K562 (cell line): Measurements from ENCODE around the gene FAM50B. TPM values are rescaled to one million over a fixed set of nuclear protein-coding genes. Genes with fewer than 3 reads are reported as not detected.
A peak's percentile ranks its signal among the peaks of the same experiment; 100 is the strongest.

ENCODE experiments used
- ATAC-seq: fragments of 200-7000 bp; cut with Tn5 transposase; 3 replicates; pipeline ENCODE4 v1.9.1; 2020; ENCODE audit warnings: moderate library complexity
- Bru-seq: library from RNA; stranded (reverse); fragments of 400-500 nt; gene quantifications from one replicate; lab custom pipeline; 2021; lab: Mats Ljungman, UMichigan
- BruChase-seq, 2 experiments: library from RNA; stranded (reverse); fragments of 400-500 nt; gene quantifications; one replicate each; lab custom pipeline; 2021; lab: Mats Ljungman, UMichigan
- BruUV-seq: library from RNA; stranded (reverse); fragments of 400-500 nt; replicated peaks from 2 replicates; lab custom pipeline; 2021; lab: Mats Ljungman, UMichigan
- CTCF ChIA-PET: fragments of 300-600 bp; formaldehyde crosslinking; extraction: SDS; loops from one replicate; lab custom pipeline; 2021; ENCODE audit warnings: low intra/inter-chr PET ratio; lab: Yijun Ruan, JAX
- POLR2A ChIA-PET: fragments of 300-600, 350-650 bp; sonication (Branson Sonifier 250); formaldehyde crosslinking; extraction: SDS; loops from one replicate; lab custom pipeline; 2021; ENCODE audit warnings: antibody characterized with exemption, inconsistent platforms; lab: Yijun Ruan, JAX
- DNase-seq, 4 experiments: peaks; one replicate each; pipeline versions ENCODE4 v3.0.0 to v3.0.0-alpha.2; 2011 to 2018; ENCODE audit warnings: low spot score in 3 of 4, mixed read lengths in 3 of 4; ENCODE audit errors: extremely low read depth in 1 of 4
- FAIRE-seq: peaks from 2 replicates; lab custom pipeline; 2011; peaks lifted over from hg19 to GRCh38; lab: Jason Lieb, UNC
- H2AFZ ChIP-seq: 2 replicates; pipeline ENCODE4 v1.6.0; 2011; ENCODE audit warnings: low read depth, low read length, control low read depth, inconsistent platforms
- H3K27ac ChIP-seq: fragments of 200-600 bp; 3 replicates; pipeline ENCODE4 v1.8.0; 2011; ENCODE audit warnings: low read depth, mild to moderate bottlenecking, control low read depth, inconsistent platforms, low read length, moderate library complexity, mixed read lengths; ENCODE audit errors: extremely low read depth
- H3K27me3 ChIP-seq, 2 experiments: fragments of 300-600 bp in 1 of 2; 2 replicates in 1 of 2; 3 replicates in 1 of 2; pipeline versions ENCODE4 v1.6.0 to v1.8.0; 2011; ENCODE audit warnings: inconsistent platforms in 2 of 2, low read length in 2 of 2, mild to moderate bottlenecking in 1 of 2, mixed read lengths in 1 of 2, moderate library complexity in 1 of 2; ENCODE audit not compliant: control insufficient read depth in 2 of 2, insufficient read depth in 2 of 2
- H3K36me3 ChIP-seq: fragments of 300-600 bp; 3 replicates; pipeline ENCODE4 v1.8.0; 2011; ENCODE audit warnings: mild to moderate bottlenecking, low read length, inconsistent platforms; ENCODE audit not compliant: control insufficient read depth, insufficient read depth
- H3K4me1 ChIP-seq, 2 experiments: fragments of 200-600 bp in 1 of 2; replicated peaks in 1 of 2; 2 replicates in 1 of 2; 3 replicates in 1 of 2; pipeline versions ENCODE4 v1.5.1 to v1.8.0; 2011; ENCODE audit warnings: inconsistent platforms in 2 of 2, low read length in 2 of 2, mild to moderate bottlenecking in 1 of 2, mixed read lengths in 1 of 2, moderate library complexity in 1 of 2; ENCODE audit not compliant: control insufficient read depth in 2 of 2, insufficient read depth in 2 of 2
- H3K4me2 ChIP-seq: 2 replicates; pipeline ENCODE4 v1.6.1; 2011; ENCODE audit warnings: low read length, control low read depth, inconsistent platforms, mixed read lengths; ENCODE audit not compliant: insufficient read depth
- H3K4me3 ChIP-seq: fragments of 200-600 bp; sonication (generic), shearing (Covaris generic); 2 replicates; pipeline ENCODE4 v1.5.1; 2016; ENCODE audit warnings: control low read depth, inconsistent platforms
- H3K79me2 ChIP-seq: fragments of 200-600 bp; 3 replicates; pipeline ENCODE4 v1.8.0; 2011; ENCODE audit warnings: low read length, inconsistent platforms; ENCODE audit not compliant: control insufficient read depth, insufficient read depth
- H3K9ac ChIP-seq, 2 experiments: 2 replicates each; pipeline versions ENCODE4 v1.6.0 to v1.6.1; 2011; ENCODE audit warnings: low read depth in 2 of 2, low read length in 2 of 2, control low read depth in 1 of 2, inconsistent platforms in 1 of 2, mild to moderate bottlenecking in 1 of 2, mixed read lengths in 1 of 2; ENCODE audit not compliant: insufficient read depth in 1 of 2
- H3K9me1 ChIP-seq: one replicate; pipeline ENCODE4 v1.6.0; 2011; ENCODE audit warnings: inconsistent platforms, mild to moderate bottlenecking, low read length, moderate library complexity; ENCODE audit not compliant: control insufficient read depth, insufficient read depth
- H3K9me3 ChIP-seq: replicated peaks from 2 replicates; pipeline ENCODE4 v1.5.1; 2011; ENCODE audit warnings: low read depth, low read length, inconsistent platforms; ENCODE audit not compliant: control insufficient read depth, insufficient read depth
- H4K20me1 ChIP-seq: replicated peaks from 2 replicates; pipeline ENCODE4 v1.6.1; 2011; ENCODE audit warnings: low read length, inconsistent platforms, mixed read lengths; ENCODE audit not compliant: control insufficient read depth, insufficient read depth
- HDAC1 ChIP-seq, 2 experiments: fragments of 450-650 bp; IDR thresholded peaks; 2 replicates each; pipeline ENCODE4 v1.6.1; 2016 to 2017; ENCODE audit warnings: inconsistent platforms in 1 of 2, mild to moderate bottlenecking in 1 of 2, moderate library complexity in 1 of 2
- NFIX ChIP-seq: fragments of 250-450 bp; sonication (Bioruptor Pico); IDR thresholded peaks from 2 replicates; pipeline ENCODE4 v1.4.0; 2020; ENCODE audit warnings: low read depth, mild to moderate bottlenecking, moderate library complexity
- RCOR1 ChIP-seq, 2 experiments: IDR thresholded peaks; 2 replicates each; pipeline ENCODE4 v1.6.1; 2012; ENCODE audit warnings: low read depth in 2 of 2, low read length in 2 of 2, borderline replicate concordance in 1 of 2, improper control_type of control experiment in 1 of 2
- SMC3 ChIP-seq: conservative IDR thresholded peaks from 2 replicates; pipeline ENCODE4 v1.6.1; 2011; ENCODE audit warnings: low read depth, low read length, improper control_type of control experiment; ENCODE audit not compliant: insufficient read depth
- WGBS: fragments of 100-300 bp; shearing (Covaris generic); methylation state at CpG from one replicate; pipeline ENCODE4 v1.1.6; 2016; ENCODE audit warnings: low coverage, mixed read lengths; ENCODE audit not compliant: insufficient coverage; ENCODE audit errors: missing lambda C conversion rate; 5-methylcytosine and 5-hydroxymethylcytosine counted together
- in situ Hi-C: fragments of 300-500 bp; cut with MboI; formaldehyde crosslinking; loops from 4 replicates; pipeline ENCODE4 v1.15.0; 2018; ENCODE audit warnings: inconsistent platforms, mixed read lengths
- intact Hi-C: fragments of 100-400 bp; cut with micrococcal nuclease; formaldehyde crosslinking; loops from 2 replicates; pipeline ENCODE4 v1.14.2; 2022
- long read RNA-seq, 3 experiments: library from polyadenylated mRNA in 2 of 3; library from RNA in 1 of 3; unstranded in 2 of 3; stranded (forward) in 1 of 3; transcript quantifications; one replicate each; pipeline ENCODE4 v2.0.0, GENCODE V29; 2019 to 2022
- polyA minus RNA-seq, 3 experiments: library from RNA; depleted of rRNA, polyadenylated mRNA; stranded (reverse); fragments of >200 nt; gene quantifications; 2 replicates each; pipeline ENCODE4 v1.2.3, GENCODE V29; 2011
- polyA plus RNA-seq, 8 experiments: library from polyadenylated mRNA; depleted of rRNA in 4 of 8; stranded (reverse) in 5 of 8; unstranded in 3 of 8; fragments of >200 nt; fragmentation: Nextera tagmentation in 2 of 8; fragmentation: Illumina TruSeq in 1 of 8; extraction: Ambion mirVana in 2 of 8; extraction: Trizol in 1 of 8; gene quantifications; 2 replicates each; pipeline versions ENCODE4 v1.2.1 to v1.2.3, GENCODE V29; 2011 to 2014; ENCODE audit warnings: inconsistent platforms in 1 of 8, missing spikeins in 1 of 8
- total RNA-seq, 7 experiments: library from RNA; depleted of rRNA in 6 of 7; stranded (reverse); fragments of >200 nt in 6 of 7; fragmentation: Illumina TruSeq in 2 of 7; extraction: Trizol in 2 of 7; gene quantifications; 2 replicates each; pipeline versions ENCODE4 v1.2.1 to v1.2.3, GENCODE V29; 2011 to 2021; ENCODE audit warnings: low replicate concordance in 1 of 7
- TF ChIP-seq, protein P1 (sequence below): sonication (generic); formaldehyde crosslinking; IDR thresholded peaks from 2 replicates; pipeline ENCODE4 v1.8.0; 2022; ENCODE audit warnings: mild to moderate bottlenecking, missing genetic modification reagents
- TF ChIP-seq, protein P2 (sequence below): fragments of 250-450 bp; sonication (Bioruptor Pico); IDR thresholded peaks from 2 replicates; pipeline ENCODE4 v1.5.0; 2021; ENCODE audit warnings: mild to moderate bottlenecking, borderline replicate concordance

Gene FAM50B, protein sequence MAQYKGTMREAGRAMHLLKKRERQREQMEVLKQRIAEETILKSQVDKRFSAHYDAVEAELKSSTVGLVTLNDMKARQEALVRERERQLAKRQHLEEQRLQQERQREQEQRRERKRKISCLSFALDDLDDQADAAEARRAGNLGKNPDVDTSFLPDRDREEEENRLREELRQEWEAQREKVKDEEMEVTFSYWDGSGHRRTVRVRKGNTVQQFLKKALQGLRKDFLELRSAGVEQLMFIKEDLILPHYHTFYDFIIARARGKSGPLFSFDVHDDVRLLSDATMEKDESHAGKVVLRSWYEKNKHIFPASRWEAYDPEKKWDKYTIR
- not detected in 2 replicates for total RNA-seq (2011; cell fraction: chromatin; rRNA removed; ENCODE audit: low replicate concordance)
- not detected in 2 replicates for total RNA-seq (2011; cell fraction: nucleolus; rRNA removed)
- not detected in 2 replicates for total RNA-seq (2011; cell fraction: nucleoplasm; rRNA removed)
- total RNA-seq (2014; rRNA removed): not detected in 2 replicates
- not detected in 2 replicates for total RNA-seq (2014; rRNA removed; fragmentation: Illumina TruSeq; extraction: Trizol)
- total RNA-seq (2015; rRNA removed; fragmentation: Illumina TruSeq; extraction: Trizol): not detected in 2 replicates
- total RNA-seq (2021): 0.09 and 0.13 TPM in 2 replicates
- polyA plus RNA-seq (2011; rRNA removed): 0.04 and 0.13 TPM in 2 replicates
- 0.12 TPM in 1 of 2 replicates, not detected in the other for polyA plus RNA-seq (2011; cell fraction: cytosol; rRNA removed)
- polyA plus RNA-seq (2011; cell fraction: nucleus; rRNA removed): 0.07 TPM in 1 of 2 replicates, not detected in the other
- 0.07 and 0.11 TPM in 2 replicates for polyA plus RNA-seq (2012)
- polyA plus RNA-seq (2014; fragmentation: Illumina TruSeq; extraction: Trizol): not detected in 2 replicates
- polyA plus RNA-seq (2014; fragmentation: Nextera tagmentation; extraction: Ambion mirVana): not detected
- polyA plus RNA-seq (2014; rRNA removed): 0.16 TPM in 1 of 2 replicates, not detected in the other
- polyA minus RNA-seq (2011; rRNA and poly(A)+ RNA removed): not detected in 2 replicates
- not detected in 2 replicates for polyA minus RNA-seq (2011; cell fraction: cytosol; rRNA and poly(A)+ RNA removed)
- not detected in 2 replicates for polyA minus RNA-seq (2011; cell fraction: nucleus; rRNA and poly(A)+ RNA removed)
- Bru-seq, nascent RNA: percentile 16 among the genes with signal in this experiment
- percentile 20 among the genes with signal in this experiment for BruChase-seq, experiment 1, labeled RNA remaining after a 2-hour chase
- percentile 36 among the genes with signal in this experiment for BruChase-seq, experiment 2, labeled RNA remaining after a 6-hour chase
- long read RNA-seq, experiment 1: 0 reads
- long read RNA-seq, experiment 2: 0 reads
- long read RNA-seq, experiment 3: 0 reads

DNA sequence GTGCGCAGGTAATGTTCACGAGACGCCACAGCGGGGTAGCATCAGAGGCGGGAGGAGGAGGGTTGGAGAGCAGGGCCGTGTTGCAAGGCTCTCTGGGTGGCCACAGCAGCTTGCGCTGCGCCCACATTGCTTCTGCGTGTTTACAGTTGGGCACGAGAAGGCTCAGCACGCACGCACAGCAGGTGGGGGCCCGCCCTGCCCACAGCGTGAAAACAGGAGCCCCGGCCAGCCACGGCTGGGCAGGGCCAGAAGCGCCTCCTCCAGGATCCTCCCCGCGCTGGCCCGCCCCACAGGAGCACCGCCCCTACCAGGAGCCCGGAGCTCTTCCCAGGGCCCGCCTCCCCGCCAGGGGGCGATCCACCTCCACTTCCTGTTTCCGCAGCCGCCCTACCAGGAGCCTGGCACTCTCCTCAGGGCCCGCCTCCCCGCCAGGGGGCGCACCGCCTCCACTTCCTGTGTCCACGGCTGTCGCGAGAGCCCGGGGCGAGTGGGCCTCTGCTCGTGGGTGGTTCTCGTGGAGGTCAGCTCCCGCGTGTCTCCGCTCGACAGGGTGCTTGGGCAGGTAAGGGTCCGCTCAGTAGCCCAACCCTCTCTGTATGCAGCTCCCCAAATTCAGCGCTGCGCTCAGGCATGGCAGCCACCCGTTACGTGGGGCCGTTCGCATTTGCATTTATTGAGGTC lies at the start of gene FAM50B:
Gene FAM50B, plus strand, starts transcription at position 449 of the 681 bp plus-strand sequence. CDS start 439 bp downstream, outside the sequence.
- peaks cover 0 to 13% of the 10 kb centered on the region in 2 experiments; a peak in 1 of 5 replicates for H3K4me1 ChIP-seq
- no peak within 1 kb of the TSS for H3K9ac ChIP-seq
- H3K36me3 ChIP-seq: no peaks in the 10 kb centered on the region
- intact Hi-C loops (no loop called here), in situ Hi-C loops (no loop called here)
- FAIRE-seq: no peak
- H3K9me3 ChIP-seq: no peaks in the 10 kb centered on the region
- no peak within 1 kb of the TSS for H3K4me3 ChIP-seq
- no peaks in the 10 kb centered on the region for H3K9me1 ChIP-seq
- H3K27me3 ChIP-seq: peaks cover 11 to 19% of the 10 kb centered on the region in 2 experiments; a peak in 4 of 5 replicates
- ChIA-PET CTCF (interaction anchor here (0.6 kb wide), 1 partner anchor 162 kb away, joined by 3 read pairs; no protein-coding TSS in a partner anchor), POLR2A (interaction anchor here (0.6 kb wide), 1 partner anchor 319 kb away, joined by 3 read pairs; no protein-coding TSS in a partner anchor)
- H4K20me1 ChIP-seq: no peaks in the 10 kb centered on the region
- H2AFZ ChIP-seq: no peak within 1 kb of the TSS
- H3K27ac ChIP-seq: no peak within 1 kb of the TSS
- BruUV-seq: no TSS peak
- 64% methylated on average over 35 of the region's 49 CpGs for WGBS
- H3K4me2 ChIP-seq: no peak within 1 kb of the TSS
- peak; percentile 100 for ATAC-seq
- peak; percentile 60 to 73 (median 70) for DNase-seq
- H3K79me2 ChIP-seq: no peaks in the 10 kb centered on the region
- TF ChIP-seq SMC3 (peak; percentile 30; the same call in 1 of the 2 replicates), NFIX (no peak), RCOR1 (IDR thresholded peaks at IDR 0.05; ENCODE audit: borderline replicate concordance in 1 of 2, low read depth in 2 of 2, low read length in 2 of 2) (0 out of 4 replicates have a peak, but pooled peaks of 1 of the 2 experiments have one; percentile 12), HDAC1 (IDR thresholded peaks at IDR 0.05) (no peak)
- TF ChIP-seq, protein P1, sequence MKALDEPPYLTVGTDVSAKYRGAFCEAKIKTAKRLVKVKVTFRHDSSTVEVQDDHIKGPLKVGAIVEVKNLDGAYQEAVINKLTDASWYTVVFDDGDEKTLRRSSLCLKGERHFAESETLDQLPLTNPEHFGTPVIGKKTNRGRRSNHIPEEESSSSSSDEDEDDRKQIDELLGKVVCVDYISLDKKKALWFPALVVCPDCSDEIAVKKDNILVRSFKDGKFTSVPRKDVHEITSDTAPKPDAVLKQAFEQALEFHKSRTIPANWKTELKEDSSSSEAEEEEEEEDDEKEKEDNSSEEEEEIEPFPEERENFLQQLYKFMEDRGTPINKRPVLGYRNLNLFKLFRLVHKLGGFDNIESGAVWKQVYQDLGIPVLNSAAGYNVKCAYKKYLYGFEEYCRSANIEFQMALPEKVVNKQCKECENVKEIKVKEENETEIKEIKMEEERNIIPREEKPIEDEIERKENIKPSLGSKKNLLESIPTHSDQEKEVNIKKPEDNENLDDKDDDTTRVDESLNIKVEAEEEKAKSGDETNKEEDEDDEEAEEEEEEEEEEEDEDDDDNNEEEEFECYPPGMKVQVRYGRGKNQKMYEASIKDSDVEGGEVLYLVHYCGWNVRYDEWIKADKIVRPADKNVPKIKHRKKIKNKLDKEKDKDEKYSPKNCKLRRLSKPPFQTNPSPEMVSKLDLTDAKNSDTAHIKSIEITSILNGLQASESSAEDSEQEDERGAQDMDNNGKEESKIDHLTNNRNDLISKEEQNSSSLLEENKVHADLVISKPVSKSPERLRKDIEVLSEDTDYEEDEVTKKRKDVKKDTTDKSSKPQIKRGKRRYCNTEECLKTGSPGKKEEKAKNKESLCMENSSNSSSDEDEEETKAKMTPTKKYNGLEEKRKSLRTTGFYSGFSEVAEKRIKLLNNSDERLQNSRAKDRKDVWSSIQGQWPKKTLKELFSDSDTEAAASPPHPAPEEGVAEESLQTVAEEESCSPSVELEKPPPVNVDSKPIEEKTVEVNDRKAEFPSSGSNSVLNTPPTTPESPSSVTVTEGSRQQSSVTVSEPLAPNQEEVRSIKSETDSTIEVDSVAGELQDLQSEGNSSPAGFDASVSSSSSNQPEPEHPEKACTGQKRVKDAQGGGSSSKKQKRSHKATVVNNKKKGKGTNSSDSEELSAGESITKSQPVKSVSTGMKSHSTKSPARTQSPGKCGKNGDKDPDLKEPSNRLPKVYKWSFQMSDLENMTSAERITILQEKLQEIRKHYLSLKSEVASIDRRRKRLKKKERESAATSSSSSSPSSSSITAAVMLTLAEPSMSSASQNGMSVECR (CRISPR knock-in tag): no peak
- TF ChIP-seq, protein P2, sequence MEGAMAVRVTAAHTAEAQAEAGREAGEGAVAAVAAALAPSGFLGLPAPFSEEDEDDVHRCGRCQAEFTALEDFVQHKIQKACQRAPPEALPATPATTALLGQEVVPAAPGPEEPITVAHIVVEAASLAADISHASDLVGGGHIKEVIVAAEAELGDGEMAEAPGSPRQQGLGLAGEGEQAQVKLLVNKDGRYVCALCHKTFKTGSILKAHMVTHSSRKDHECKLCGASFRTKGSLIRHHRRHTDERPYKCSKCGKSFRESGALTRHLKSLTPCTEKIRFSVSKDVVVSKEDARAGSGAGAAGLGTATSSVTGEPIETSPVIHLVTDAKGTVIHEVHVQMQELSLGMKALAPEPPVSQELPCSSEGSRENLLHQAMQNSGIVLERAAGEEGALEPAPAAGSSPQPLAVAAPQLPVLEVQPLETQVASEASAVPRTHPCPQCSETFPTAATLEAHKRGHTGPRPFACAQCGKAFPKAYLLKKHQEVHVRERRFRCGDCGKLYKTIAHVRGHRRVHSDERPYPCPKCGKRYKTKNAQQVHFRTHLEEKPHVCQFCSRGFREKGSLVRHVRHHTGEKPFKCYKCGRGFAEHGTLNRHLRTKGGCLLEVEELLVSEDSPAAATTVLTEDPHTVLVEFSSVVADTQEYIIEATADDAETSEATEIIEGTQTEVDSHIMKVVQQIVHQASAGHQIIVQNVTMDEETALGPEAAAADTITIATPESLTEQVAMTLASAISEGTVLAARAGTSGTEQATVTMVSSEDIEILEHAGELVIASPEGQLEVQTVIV (CRISPR knock-in tag): no peak
